ENCODE measurements around the gene CTTNBP2. TPM values are rescaled to one million over a fixed set of nuclear protein-coding genes. Genes with fewer than 3 reads are reported as not detected.
A peak's percentile ranks its signal among the peaks of the same experiment; 100 is the strongest.

The CTTNBP2 gene
- total and polyA plus RNA-seq, 2 of the 4 experiments (the other 2 are of a cell fraction) = 6.6 to 11.3 TPM

DNA sequence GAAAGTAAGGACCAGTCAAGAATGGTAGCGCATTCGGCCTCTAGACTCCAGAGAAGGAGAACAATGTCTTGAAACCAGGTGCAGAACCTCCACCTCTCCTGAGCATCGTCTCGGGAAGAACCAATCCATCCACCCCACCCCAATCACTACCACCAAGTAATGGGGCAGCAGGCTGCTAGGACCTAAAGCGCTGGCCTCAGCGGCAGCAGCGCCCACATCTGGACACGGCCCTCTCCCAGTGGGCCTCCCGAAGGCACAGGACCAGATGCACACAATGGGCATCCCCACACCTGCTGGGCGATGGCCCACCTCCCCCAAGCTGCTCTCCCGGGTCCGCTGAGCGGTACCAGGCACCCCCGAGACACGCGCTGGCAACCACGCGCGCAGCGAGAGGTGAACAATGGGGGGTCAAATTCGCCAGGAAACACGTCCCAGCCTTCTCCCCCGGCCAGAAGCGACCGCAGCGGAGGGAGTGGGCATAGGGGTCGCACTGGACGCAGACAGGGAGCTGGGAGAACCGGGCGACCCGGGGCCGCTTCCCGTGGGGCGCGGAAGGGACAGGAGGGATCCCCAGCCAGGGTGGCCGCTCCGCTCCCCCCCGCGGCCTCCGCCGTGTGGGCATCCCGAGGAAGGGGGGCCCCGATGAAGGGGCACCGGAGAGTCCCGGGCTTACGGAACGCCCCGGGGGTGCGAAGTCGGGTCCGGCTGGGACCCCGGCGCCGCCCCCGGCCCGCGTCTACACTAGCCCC lies 506 bp downstream of the CTTNBP2 start:
- no peak overlapping the region for H4K5ac ChIP-seq (ENCODE audit: low read depth, low read length)
- peak overlapping the region; percentile 24 for H3K4ac ChIP-seq (ENCODE audit: low read depth, low read length)
- no peaks in the 10 kb centered on the region for H3K4me1 ChIP-seq (ENCODE audit: control insufficient read depth, insufficient read depth, low read length)
- BruUV-seq (replicated peaks) = no TSS peak
- H2BK5ac ChIP-seq (ENCODE audit: low read depth, low read length, poor library complexity, severe bottlenecking) = no peak overlapping the region
- peak overlapping the region; percentile 83 for H2AK9ac ChIP-seq (replicated peaks; ENCODE audit: low read depth, low read length, poor library complexity)
- H3K27ac ChIP-seq (ENCODE audit: insufficient read depth, low read length) = peak overlapping the region; percentile 42
- H2AFZ ChIP-seq (replicated peaks; ENCODE audit: low read length, poor library complexity) = peak overlapping the region; percentile 91
- H3K4me2 ChIP-seq (ENCODE audit: low read depth, low read length) = peak overlapping the region; percentile 63
- ChIA-PET POLR2A (ENCODE audit: unreplicated experiment) (no interaction called here), CTCF (interaction anchor here (1.4 kb wide), 1 partner anchor 12 kb away, joined by 3 read pairs; no protein-coding TSS in a partner anchor)
- no peaks in the 10 kb centered on the region for H3K9me1 ChIP-seq (ENCODE audit: insufficient read depth, low read length)
- no peak for DNase-seq
- H2BK20ac ChIP-seq (ENCODE audit: low read depth, low read length) = no peak overlapping the region
- WGBS, 2 experiments (ENCODE audit: extremely low coverage in 2 of 2, insufficient read length in 1 of 2) = 2% methylated on average over 14 of the region's 57 CpGs; no CpG with 5 or more reads in 1 of the 2 experiments
- peak overlapping the region; percentile 68 for H3K4me3 ChIP-seq (ENCODE audit: insufficient read depth, low read depth, low read length)
- H4K20me1 ChIP-seq (ENCODE audit: insufficient read depth, low read length) = no peaks in the 10 kb centered on the region
- intact Hi-C loops (cut with micrococcal nuclease) (loop anchor here (1.0 to 10.0 kb wide), 4 partner anchors 122 to 418 kb away; partner anchors contain the start of gene LSM8), in situ Hi-C loops (cut with MboI; ENCODE audit: low sequenced_read_pairs) (no loop called here), dilution Hi-C loops (cut with HindIII; ENCODE audit: low sequenced_read_pairs, unreplicated experiment) (no loop called here)
- peak overlapping the region; percentile 70 for H3K23ac ChIP-seq (ENCODE audit: low read depth, low read length)
- peak overlapping the region; percentile 40 for H3K9ac ChIP-seq (ENCODE audit: low read depth, low read length)
- H3K56ac ChIP-seq (ENCODE audit: extremely low read depth, insufficient read depth, low read length) = no peak overlapping the region
- H2AK5ac ChIP-seq (ENCODE audit: low read depth, low read length) = no peak overlapping the region
- no peak overlapping the region for H4K91ac ChIP-seq (ENCODE audit: insufficient read depth, low read depth, low read length)
- H4K8ac ChIP-seq (ENCODE audit: low read depth in 2 of 2, low read length in 2 of 2) = peak overlapping the region; percentile 60 to 71; a peak in 2 of 4 replicates
- H3K36me3 ChIP-seq (ENCODE audit: control insufficient read depth, insufficient read depth, low read length) = no peaks in the 10 kb centered on the region
- no peak overlapping the region for H2BK15ac ChIP-seq (ENCODE audit: low read depth, low read length)
- H2BK120ac ChIP-seq (ENCODE audit: low read depth, low read length) = peak overlapping the region; percentile 30; the same call in 1 of the 2 replicates
- no peaks in the 10 kb centered on the region for H3K9me3 ChIP-seq (ENCODE audit: control insufficient read depth, insufficient read depth, low read length)
- peaks cover 1% of the 10 kb centered on the region; the same call in 1 of the 2 replicates for H3K27me3 ChIP-seq (ENCODE audit: control insufficient read depth, insufficient read depth, low read length)
- ATAC-seq (ENCODE audit: low read depth) = peak; percentile 52
- H3K79me1 ChIP-seq (ENCODE audit: low read depth in 1 of 2, low read length in 2 of 2) = peaks cover 0 to 22% of the 10 kb centered on the region in 2 experiments; a peak in 2 of 4 replicates
- H3K18ac ChIP-seq (ENCODE audit: low read depth, low read length) = no peak overlapping the region; the same call in 1 of the 2 replicates
- peak overlapping the region; percentile 69; the same call in 1 of the 2 replicates for H3K14ac ChIP-seq (replicated peaks; ENCODE audit: low read depth, low read length)
- TF ChIP-seq, protein P1, sequence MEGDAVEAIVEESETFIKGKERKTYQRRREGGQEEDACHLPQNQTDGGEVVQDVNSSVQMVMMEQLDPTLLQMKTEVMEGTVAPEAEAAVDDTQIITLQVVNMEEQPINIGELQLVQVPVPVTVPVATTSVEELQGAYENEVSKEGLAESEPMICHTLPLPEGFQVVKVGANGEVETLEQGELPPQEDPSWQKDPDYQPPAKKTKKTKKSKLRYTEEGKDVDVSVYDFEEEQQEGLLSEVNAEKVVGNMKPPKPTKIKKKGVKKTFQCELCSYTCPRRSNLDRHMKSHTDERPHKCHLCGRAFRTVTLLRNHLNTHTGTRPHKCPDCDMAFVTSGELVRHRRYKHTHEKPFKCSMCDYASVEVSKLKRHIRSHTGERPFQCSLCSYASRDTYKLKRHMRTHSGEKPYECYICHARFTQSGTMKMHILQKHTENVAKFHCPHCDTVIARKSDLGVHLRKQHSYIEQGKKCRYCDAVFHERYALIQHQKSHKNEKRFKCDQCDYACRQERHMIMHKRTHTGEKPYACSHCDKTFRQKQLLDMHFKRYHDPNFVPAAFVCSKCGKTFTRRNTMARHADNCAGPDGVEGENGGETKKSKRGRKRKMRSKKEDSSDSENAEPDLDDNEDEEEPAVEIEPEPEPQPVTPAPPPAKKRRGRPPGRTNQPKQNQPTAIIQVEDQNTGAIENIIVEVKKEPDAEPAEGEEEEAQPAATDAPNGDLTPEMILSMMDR (conservative IDR thresholded peaks at IDR 0.05; ENCODE audit: low read depth, low read length) = no peak; the same call in 1 of the 2 replicates
- TF ChIP-seq RCOR1 (IDR thresholded peaks at IDR 0.05; ENCODE audit: insufficient replicate concordance, low read length) (no peak), MAZ (IDR thresholded peaks at IDR 0.05; ENCODE audit: borderline replicate concordance, low read depth, low read length) (peak; percentile 2; the same call in 1 of the 2 replicates), POLR2A (IDR thresholded peaks at IDR 0.05; ENCODE audit: low read depth, low read length) (no peak), MAFK (IDR thresholded peaks at IDR 0.05; ENCODE audit: low read depth, low read length) (no peak), FOS (IDR thresholded peaks at IDR 0.05; ENCODE audit: low read depth, low read length) (no peak), RAD21 (IDR thresholded peaks at IDR 0.05; ENCODE audit: low read length) (peak; percentile 15; the same call in 1 of the 2 replicates), NFE2L2 (IDR thresholded peaks at IDR 0.05; ENCODE audit: low read depth, low read length) (no peak), SMC3 (IDR thresholded peaks at IDR 0.05; ENCODE audit: low read depth, low read length) (no peak), RFX5 (IDR thresholded peaks at IDR 0.05; ENCODE audit: low read depth, low read length) (no peak), CHD1 (IDR thresholded peaks at IDR 0.05; ENCODE audit: low read depth, low read length) (no peak), BHLHE40 (IDR thresholded peaks at IDR 0.05; ENCODE audit: low read depth, low read length) (no peak)
- TF ChIP-seq, protein P2, sequence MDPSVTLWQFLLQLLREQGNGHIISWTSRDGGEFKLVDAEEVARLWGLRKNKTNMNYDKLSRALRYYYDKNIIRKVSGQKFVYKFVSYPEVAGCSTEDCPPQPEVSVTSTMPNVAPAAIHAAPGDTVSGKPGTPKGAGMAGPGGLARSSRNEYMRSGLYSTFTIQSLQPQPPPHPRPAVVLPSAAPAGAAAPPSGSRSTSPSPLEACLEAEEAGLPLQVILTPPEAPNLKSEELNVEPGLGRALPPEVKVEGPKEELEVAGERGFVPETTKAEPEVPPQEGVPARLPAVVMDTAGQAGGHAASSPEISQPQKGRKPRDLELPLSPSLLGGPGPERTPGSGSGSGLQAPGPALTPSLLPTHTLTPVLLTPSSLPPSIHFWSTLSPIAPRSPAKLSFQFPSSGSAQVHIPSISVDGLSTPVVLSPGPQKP (IDR thresholded peaks at IDR 0.05; ENCODE audit: borderline replicate concordance, low read depth, low read length) = no peak
- TF ChIP-seq, protein P3, sequence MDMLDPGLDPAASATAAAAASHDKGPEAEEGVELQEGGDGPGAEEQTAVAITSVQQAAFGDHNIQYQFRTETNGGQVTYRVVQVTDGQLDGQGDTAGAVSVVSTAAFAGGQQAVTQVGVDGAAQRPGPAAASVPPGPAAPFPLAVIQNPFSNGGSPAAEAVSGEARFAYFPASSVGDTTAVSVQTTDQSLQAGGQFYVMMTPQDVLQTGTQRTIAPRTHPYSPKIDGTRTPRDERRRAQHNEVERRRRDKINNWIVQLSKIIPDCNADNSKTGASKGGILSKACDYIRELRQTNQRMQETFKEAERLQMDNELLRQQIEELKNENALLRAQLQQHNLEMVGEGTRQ (IDR thresholded peaks at IDR 0.05; ENCODE audit: low read depth, low read length) = no peak
